Keratinocyte (primary cell): ENCODE data around the gene USP20.

Source experiments
- CTCF ChIP-seq, 3 experiments: IDR thresholded peaks in 1 of 3; conservative IDR thresholded peaks in 1 of 3; optimal IDR thresholded peaks in 1 of 3; 2 replicates in 2 of 3; 3 replicates in 1 of 3; pipeline versions ENCODE3 to v1.5.1; 2011; ENCODE audit warnings: low read length in 3 of 3, mild to moderate bottlenecking in 3 of 3, moderate library complexity in 2 of 3, control low read depth in 1 of 3, inconsistent platforms in 1 of 3; ENCODE audit not compliant: insufficient read depth in 2 of 3; ENCODE audit errors: extremely low read depth in 1 of 3
- EZH2 ChIP-seq: IDR thresholded peaks from one replicate; pipeline ENCODE4 v1.6.1; 2012; ENCODE audit warnings: inconsistent platforms, mild to moderate bottlenecking, low read length, moderate library complexity

- no peak for TF ChIP-seq CTCF (optimal IDR thresholded peaks at IDR 0.05 in 1 of 3, IDR thresholded peaks at IDR 0.05 in 1 of 3, conservative IDR thresholded peaks at IDR 0.05 in 1 of 3; ENCODE audit: extremely low read depth in 1 of 3, insufficient read depth in 2 of 3, low read length in 3 of 3)
- TF ChIP-seq EZH2, result no peak
Measured at GRCh38 chr9:129899620-129900019, 64.4 kb downstream of the USP20 start.
